ENCODE results near the gene PGBD5. TPM values are rescaled to one million over a fixed set of nuclear protein-coding genes. Genes with fewer than 3 reads are reported as not detected.

The PGBD5 gene
- total RNA-seq, 1 donor from 2014 or later = 3.5 TPM

DNA sequence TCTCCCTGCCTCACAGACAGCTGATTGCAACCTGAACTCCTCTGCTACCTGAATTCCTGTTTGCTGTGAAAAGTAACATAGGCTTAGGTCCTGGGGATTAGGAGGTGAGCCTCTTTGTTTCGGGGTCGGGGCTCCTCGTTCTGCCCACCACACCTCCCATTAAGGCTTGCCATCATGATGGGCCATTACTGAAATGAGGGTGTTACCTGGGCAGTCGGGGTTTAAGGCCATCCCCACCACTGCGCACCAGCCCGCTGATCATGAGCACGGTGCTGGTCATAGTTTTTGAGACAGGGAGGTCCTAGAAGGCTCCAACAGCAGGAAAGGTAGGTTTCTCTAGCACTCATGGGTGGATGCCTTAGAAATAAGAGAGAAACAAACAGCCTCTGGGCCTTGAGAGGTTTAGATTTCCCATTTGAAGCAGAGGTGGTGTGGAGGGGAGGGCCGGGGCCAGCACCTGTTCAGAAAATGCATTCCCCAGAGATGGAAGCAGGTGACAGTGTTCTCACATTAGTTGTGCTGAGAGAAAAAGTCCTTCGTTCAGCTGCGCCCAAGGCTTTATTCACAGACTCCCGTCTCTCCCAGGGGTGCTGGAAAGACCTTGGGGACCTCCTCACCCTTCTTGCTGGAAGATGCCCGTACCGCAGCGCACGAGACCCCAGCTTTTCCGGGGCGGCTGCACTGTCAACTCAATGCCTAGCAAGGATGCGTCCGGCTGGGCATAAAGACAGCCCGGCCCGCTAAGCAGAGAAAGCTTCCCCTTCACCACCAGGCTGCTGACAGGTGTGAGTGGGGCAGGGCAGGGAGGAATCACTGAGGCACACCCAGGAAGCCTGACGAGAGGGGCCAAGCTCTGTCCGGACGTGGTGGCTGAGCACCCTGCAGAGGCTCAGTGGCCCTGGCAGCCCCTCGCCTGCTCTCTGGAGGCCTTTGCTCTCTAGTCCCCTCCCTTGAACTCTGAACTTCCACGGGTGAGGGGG, 125.5 kb downstream of the PGBD5 start:
- DNase-seq (ENCODE audit: low spot score) = no peak

DNA sequence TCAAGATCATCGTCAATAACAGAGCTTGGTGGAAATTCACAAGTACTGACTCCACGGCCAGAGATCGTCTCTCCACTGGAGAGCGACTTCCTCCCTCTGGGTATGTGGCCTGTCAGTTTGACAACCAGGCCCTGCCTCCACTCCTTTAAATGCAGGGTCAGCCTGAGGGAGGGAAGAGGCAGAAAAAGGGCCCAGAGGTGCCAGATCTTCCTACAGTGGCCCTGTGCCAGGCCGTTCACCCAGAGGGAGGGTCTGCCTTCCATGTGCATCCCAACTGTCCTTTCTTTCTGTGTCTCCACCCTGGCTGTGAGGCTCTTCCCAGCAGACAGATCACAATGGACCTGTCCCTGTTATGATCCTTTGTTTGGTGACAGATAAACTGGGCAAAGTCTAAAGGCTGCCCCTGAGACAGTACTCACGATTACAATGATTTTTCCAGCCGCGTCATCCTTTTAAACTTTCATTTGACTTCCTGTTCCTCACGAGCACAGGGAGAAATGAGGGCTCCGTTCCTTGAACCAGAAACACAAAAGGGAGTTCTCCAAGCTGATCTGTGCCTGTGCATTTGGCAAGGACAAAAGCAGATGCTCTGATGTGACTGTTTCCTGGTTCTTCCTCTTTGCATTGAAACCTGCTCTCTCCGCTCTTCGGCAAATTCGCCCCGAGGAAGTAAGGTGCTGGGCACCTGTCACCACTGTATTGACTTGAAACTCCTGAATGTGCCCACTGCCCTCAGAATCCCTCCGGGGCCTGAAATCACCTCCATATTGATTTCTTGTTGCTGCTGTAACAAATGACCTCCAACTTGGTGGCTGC, 126.7 kb downstream of the PGBD5 start:
- peak; percentile 75 for DNase-seq (ENCODE audit: low spot score)

DNA sequence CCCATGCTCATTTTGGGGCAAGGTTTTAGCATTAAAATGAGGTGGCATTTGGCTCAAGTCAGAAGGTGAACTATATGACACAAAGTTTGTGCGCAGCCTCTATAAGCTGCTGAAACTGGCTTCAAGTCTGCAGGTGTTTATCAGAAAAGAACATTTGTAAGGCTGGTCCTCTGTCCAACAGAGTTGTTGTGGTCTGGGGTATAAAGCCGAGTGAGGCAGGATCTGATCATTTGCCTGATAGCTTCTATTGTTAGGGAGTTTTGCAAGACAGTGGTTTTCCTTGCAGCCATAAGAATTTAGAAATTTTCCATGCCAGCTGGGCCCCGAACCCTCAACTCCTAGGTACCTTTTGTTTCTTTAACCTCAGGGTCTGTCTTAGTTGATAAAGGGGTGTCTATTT, 130.8 kb downstream of the PGBD5 start:
- no peak for DNase-seq (ENCODE audit: low spot score)

DNA sequence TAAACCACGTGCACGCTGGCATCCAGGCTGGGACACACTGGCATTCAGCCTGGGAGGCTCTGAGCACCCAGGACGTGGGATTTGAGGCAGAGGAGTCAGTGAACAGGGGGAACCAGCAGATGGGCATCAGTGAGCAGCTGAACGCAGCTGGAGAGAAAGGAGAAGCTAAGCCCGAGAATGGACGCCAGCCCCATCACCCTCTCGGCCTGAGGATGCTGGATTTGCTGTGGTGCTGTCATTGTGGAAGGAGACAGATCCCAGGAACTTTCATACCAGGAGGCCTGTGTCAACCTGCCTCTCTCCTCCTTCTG, 132.8 kb downstream of the PGBD5 start:
- DNase-seq (ENCODE audit: low spot score) = no peak

DNA sequence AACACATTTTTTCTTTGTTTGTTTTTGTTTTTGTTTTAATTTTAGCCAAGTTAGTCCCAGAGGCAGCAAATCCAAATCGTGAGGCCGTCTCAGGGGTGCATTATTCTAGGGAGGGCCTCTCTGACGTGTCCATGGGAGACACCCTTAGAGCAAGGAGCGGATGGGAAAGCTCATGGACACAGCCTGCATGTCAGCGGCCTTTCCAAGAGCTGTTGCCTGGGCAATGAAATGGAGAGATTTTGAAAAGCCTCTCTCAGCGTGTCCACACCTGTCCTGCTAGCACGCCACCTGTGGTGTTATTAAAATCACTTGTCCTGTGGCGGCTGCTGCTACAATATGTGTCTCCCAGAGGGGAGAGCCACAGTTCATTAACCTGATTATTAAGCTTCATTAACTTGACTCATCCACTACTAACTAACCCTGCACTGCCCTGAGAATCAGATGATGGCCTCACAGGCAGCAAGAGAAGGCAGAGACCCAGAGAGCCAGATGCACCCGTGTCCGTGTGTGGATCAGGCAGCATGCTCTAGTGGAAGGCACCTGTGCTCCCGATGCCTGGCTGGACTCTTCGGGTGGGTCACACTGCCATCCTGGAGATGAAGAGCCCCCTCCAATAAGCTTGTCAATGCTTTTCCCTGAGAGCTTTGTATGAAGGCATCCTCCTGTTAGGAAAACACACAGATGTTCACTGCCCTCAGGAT, 133.3 kb downstream of the PGBD5 start:
- no peak for DNase-seq (ENCODE audit: low spot score)

DNA sequence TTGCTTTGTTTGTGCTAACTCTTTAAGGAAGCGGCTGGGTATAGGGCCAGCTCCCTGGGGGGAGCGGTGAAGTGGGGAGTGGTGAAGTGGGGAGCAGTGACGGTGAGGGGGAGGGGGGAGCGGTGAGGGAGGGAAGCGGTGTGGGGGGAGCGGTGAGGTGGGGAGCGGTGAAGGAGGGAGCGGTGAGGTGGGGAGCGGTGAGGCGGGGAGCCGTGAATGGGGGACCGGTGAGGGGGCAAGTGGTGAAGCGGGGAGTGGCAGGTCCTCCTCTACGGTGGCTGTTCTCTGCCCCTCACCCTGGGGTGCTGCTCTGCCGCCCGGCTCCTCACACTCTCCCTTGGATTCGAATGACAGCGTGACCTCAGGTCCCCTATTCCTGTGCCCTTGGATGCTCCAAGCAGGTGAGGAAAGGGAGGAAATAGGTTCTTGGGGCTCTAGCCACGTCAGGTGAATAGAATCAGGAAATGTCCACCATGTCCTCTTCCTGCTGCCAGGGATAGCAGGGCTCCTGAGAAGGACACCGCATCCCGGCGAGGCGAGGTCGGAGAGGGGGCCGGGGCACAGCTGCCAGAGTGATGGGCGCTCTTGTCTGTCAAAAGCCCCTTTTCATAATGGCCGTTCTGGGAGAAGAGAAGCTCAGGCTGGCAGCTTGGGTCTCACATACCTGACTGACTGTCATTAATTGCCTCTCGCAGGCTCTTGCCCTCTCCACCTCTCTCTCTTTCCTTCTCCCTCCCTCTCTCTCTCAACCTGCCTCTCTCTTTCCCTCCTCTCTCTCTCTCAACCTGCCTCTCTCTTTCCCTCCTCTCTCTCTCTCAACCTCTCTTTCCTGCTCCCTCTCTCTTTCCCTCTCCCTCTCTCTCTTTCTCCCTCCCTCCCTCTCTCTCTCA, 134.2 kb downstream of the PGBD5 start:
- no peak for DNase-seq (ENCODE audit: low spot score)

DNA sequence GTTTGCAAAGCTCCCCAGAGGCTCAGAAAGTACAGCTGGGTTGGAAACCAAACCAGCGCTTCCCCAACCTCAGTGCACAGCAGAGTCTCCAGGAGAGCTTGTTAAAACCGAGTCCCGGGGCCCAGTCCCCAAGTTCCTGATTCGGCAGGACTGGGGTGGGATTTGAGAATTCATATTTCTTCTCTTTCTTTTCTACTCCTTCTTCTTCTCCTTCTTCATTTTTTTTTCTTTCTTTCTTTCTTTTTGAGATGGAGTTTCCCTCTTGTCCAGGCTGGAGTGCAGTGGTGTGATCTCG, 136.8 kb downstream of the PGBD5 start:
- no peak for DNase-seq (ENCODE audit: low spot score)

DNA sequence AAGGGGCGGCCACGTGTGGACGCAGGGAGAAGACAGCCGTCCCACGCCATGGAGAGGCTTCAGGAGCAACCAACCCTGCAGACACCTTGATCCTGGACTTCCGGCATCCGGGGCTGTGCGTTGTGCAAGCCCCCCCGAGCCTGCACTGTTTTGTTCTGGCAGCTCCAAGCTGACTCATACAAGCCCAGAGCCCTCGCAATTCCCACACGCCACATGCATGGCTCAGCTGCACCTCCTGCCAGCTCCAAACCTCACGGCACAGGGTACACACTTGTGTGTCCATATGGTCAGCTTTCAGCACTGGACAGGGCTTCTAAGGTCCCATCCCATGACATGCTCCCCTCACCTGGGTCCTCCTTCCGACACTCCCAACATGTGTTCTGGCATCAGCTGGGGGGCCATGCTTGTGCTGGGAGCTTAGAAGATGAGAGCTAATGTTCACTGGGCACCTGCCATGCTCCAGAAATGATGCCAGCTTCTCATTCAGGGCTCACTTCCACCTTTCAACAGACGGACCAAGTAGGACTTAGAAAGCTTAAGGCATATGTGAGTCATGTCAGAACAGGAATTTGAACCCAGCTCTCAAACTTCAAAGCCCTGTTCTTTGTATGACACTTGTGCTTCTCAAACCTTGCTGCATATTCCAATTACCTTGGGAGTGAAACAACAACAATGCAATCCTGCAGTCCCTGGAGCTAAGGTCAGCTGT, 137.3 kb downstream of the PGBD5 start:
- DNase-seq (ENCODE audit: low spot score) = no peak

DNA sequence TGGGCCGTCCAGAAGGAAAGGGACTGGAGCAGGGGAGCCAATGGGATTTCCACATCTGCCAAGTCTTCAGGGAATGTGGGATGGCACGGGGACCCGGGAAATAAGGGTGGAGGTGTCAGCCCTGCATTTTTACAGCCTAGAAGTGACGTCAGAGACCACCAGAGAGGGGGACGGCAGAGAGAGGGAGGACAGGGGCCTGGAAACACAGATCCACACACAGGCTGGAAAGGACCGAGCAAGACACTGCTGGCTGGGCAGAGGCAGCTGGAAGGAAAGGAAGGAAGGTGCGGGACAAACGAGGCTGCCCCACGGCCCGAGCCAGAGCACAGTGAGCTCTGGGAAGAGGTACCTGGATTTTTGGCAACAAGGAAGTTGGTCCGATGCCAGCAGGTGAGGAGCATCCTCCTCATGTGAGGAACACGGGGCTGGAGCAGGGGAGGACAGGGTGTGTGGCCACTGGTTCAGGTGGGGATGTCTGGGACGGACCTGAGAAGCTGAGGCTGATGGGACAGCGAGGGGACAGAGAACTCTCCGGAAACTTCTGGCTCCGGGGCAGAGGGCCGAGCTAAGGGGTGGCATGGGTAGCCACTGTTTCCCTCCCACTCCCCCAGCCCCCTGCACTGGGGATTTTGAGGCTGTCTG, 138.3 kb downstream of the PGBD5 start:
- DNase-seq (ENCODE audit: low spot score) = no peak

DNA sequence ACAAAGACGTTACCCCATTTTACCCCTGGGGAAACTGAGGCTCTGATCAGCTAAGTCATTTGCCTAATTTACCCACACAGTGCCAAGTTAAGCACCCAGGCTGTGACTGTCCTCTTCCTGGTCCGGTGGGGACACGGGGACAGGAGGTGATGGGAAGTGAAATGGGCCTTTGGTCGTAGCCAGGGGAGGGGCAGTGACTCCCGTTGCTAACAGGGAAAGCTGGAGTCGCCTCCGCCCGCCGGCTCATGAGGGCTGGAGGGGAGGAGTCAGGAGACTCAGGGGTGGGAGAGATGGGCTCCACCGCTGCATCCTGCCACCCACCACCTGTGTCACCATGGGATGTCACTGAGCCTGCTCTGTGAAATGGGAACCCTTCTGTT, 139.3 kb downstream of the PGBD5 start:
- DNase-seq (ENCODE audit: low spot score) = no peak

DNA sequence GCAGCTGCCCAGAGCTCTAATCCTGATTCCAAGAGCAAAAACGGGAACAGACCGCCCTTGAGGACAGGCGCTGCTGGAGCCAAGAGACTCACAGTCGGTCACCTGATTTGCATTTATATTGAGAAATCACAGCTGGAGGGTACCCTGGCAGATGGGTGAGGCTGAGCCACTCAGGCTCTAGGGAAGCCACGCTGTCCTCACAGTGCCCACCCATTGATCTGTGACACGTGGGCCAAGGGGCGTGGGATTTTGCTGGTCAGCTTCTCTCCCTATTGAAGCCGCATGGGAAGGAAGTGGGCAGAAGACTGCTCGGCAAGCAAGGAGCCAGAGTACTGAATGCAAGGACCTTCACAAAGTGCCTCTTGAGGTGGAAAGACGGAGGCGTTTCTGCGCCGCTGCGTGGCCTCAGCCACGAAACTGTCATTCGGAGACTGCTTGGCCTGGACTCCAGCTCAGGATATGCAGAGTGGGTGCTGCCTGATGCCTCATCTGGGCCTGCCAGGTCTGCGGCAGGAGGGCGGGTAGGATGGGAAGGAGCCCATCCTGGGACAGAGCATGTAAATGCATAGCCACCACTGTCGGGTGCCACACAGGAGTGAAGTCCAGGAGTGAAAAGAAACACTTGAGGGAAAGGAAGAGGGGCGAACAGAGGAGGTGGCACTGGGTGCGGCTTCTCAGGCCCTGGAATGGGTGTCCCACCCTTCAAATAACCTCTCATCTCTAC, 139.8 kb downstream of the PGBD5 start:
- no peak for DNase-seq (ENCODE audit: low spot score)

DNA sequence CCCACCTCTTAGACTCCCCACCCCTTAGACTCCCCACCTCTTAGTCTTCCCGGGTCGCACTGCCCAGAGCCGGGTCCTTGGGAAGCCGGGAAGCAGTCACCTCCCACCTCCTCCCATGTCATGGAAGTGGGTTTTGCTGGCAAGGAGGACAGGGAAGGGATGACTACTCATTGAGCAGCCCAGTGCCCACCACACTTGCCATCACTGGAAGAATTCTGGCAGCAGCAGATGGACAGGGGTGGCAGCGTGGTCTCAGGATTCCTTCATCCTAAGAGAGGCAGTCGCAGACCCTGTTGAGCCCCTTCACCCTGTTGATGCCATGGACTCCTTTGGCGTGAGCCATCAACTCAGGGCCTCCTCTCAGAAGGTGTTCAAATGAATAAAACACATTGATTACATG, 140.8 kb downstream of the PGBD5 start:
- DNase-seq (ENCODE audit: low spot score) = no peak

DNA sequence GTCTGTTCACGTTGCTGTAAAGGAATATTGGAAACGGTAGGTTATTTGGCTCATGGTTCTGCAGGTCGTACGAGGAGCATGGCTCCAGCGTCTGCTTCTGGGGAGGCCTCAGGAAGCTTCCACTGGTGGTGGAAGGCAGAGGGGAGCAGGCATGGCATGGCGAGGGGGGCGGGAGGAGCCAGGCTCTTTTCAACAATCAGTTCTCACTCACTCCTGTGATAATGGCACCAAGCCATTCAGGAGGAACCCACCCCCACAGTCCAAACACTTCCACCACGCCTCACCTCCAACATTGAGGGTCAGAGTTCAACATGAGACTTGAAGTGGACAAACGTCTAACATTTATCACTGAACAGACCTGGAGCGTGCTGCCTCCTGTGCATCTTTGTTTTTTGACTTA, 141.2 kb downstream of the PGBD5 start:
- no peak for DNase-seq (ENCODE audit: low spot score)

DNA sequence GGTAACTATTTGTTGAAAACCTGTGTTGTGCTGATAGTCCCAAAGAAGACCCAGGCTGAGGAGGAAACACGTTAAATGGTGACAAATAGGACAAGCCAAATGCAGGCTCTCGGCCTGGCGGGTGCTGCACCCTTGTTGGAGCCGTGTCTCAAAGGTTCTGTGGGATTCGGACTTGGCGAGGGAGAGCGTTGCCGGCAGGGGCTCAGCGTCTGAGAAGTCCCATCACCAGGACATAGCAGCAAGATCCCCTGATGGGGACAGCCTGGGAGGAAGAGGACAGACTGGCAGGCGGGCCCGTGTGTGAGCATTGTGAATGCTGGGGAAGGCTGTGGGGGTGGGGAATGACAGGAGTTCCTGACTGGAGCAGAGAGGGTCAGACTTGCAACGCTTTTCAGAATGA, 142.5 kb downstream of the PGBD5 start:
- no peak for DNase-seq (ENCODE audit: low spot score)

DNA sequence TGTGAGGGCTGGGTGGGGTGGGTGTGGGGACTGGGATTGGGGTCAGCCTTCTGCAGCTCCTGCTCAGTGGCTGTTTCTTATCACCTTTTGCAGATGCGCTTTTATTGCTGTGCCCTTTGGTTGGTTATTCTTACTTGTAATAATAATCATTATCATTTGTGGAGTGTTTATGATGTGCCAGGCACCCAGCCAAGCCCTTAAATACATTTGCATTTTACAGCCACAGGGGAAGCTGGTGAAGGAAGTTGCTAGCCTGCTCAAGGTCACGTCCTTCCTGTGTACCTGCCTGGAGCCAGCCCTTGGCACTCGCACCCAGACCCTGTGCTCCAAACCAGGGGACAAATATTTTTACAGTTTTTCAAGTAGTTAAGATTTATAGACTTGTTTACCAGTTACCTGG, 144.0 kb downstream of the PGBD5 start:
- no peak for DNase-seq (ENCODE audit: low spot score)

DNA sequence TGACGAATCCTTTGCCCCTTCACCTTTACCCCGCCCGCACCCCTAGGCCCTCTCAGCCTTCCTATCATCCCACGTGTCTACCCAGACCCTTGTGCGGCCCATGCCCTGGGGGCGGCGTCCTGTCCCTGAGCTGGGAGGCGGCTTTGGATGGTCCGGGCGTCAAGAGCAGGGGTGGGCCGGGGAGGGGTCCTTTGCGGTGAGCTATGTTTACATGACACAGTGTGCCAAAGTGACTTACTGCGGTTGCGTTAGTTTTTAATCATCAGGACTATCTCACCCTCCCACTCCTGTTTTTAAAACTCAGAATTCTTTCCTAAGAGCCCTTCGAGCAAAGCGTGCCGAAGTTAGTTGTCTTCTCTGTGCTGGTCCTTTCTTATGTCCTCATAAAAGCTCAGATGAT, 144.6 kb downstream of the PGBD5 start:
- DNase-seq (ENCODE audit: low spot score) = no peak

DNA sequence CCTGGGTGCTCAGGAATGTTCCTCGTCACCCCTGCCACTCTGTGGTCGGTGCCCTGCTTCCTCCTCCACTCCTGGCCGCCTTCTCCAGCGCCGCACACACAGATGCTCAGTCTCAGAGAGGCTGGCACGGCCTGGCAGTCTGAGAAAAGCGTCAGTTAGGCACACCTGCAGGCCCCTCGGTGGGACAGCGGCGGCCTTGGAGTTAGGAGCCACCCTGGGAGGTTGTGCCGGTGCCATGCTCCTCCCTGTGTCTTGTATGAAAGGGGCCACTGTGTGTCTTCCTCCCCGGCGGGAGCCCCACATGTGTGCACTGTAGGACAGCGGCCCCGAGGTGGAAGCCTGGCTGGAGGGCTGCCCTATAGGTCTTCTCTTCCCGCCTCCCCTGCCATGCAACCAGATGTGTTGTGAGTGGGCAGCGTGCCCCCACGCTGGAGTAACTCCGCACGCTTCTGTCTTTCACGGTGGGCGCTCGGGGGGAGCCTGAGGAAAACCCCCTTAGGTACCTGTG, 145.2 kb downstream of the PGBD5 start:
- no peak for DNase-seq (ENCODE audit: low spot score)

DNA sequence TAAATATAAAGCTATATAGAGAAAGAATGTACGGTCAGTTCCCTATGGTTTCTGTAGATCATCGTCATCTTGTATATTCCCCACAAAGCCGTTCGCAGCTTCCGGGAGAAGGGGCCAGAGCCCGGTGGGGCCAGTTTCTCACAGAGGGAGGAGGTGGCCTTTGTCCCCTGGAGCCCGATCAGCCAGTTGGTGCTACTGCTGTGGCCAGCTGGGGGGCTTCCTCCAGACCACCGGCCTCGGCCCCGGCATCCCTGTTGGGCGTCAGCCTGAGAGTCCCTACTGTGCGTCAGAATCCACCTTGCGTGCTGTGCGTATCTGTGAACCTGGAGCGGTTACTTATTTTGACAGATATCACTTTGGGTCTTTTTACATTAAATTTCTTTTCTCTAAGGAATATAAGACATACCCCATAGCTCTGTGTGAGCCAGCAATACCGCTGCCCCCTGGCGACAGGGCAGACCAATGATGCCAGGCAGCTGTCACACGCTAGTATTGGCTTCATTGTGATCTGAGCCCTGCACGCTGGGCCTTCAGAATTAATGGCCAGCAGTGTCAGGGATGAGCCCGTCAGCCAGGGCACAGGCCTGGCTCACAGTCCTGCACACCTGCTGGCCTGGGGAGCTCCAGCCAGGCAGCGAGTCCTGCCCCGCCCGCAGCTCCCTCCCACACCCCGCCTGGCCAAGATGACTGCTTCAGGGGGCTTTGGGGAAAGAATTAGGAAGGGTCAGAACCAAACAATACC, 145.9 kb downstream of the PGBD5 start:
- no peak for DNase-seq (ENCODE audit: low spot score)

DNA sequence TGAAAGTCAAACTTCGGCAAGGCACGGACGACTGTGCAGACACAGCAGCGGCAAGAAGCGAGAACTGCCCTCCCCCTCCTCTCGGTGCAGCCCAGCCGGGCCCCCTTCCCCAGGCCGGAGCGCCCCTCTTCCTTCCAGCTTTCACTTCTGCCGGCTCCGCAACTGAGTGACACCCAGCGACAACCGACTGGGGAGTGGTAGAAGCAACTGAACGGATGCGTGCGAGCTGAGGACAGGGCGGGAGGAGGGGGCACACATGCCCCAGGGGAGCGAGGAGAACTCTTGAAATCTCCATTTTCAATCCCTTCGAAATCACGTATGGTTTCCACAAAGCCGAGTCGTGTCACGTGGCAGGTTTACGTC, 146.6 kb downstream of the PGBD5 start:
- no peak for DNase-seq (ENCODE audit: low spot score)
